Gastrocnemius medialis (tissue), 4 donors: Measurements from ENCODE around the gene DRC1. TPM values are rescaled to one million over a fixed set of nuclear protein-coding genes. Genes with fewer than 3 reads are reported as not detected.

Experiments
- ATAC-seq, 2 donors: fragments of 150-250 bp; one replicate each; pipeline ENCODE4 v1.9.1; 2016
- DNase-seq, 2 donors: peaks; one replicate each; pipeline ENCODE4 v3.0.0-alpha.2; 2019
- H3K27ac ChIP-seq, 4 donors: fragments of 200-600 bp; sonication (generic); 1 replicate in 1 of 4; 2 replicates in 3 of 4; pipeline ENCODE4 v1.5.1; 2016 to 2018; ENCODE audit warnings: mild to moderate bottlenecking in 2 of 4, moderate library complexity in 1 of 4
- H3K27me3 ChIP-seq, 3 donors: fragments of 200-600 bp; sonication (generic) in 2 of 3; 1 replicate in 1 of 3; 2 replicates in 2 of 3; pipeline versions ENCODE4 v1.5.1 to v1.6.0; 2016 to 2019; ENCODE audit warnings: mild to moderate bottlenecking in 1 of 3, moderate library complexity in 1 of 3
- H3K36me3 ChIP-seq, 2 donors: fragments of 200-600 bp; sonication (generic) in 1 of 2; one replicate each; pipeline ENCODE4 v1.5.1; 2017 to 2018
- H3K4me1 ChIP-seq, 2 donors: fragments of 200-600 bp; sonication (generic) in 1 of 2; one replicate each; pipeline ENCODE4 v1.5.1; 2016 to 2017; ENCODE audit warnings: mild to moderate bottlenecking in 2 of 2
- H3K4me3 ChIP-seq, 4 donors: fragments of 200-600 bp; sonication (generic) in 3 of 4; 1 replicate in 1 of 4; 2 replicates in 3 of 4; pipeline ENCODE4 v1.5.1; 2016 to 2019; ENCODE audit warnings: mild to moderate bottlenecking in 2 of 4
- H3K9me3 ChIP-seq, 3 donors: fragments of 200-600 bp; sonication (generic) in 2 of 3; 1 replicate in 1 of 3; 2 replicates in 2 of 3; pipeline ENCODE4 v1.5.1; 2016 to 2019
- CTCF ChIP-seq, 5 experiments: fragments of 450-650 bp in 3 of 5; fragments of 200-600 bp in 2 of 5; sonication (generic) in 2 of 5; IDR thresholded peaks in 4 of 5; conservative IDR thresholded peaks in 1 of 5; 1 replicate in 4 of 5; 2 replicates in 1 of 5; pipeline ENCODE4 v1.5.1; 2016 to 2019; ENCODE audit warnings: antibody characterized with exemption in 5 of 5, mild to moderate bottlenecking in 3 of 5, moderate library complexity in 3 of 5
- POLR2A ChIP-seq, 2 donors: fragments of 450-650 bp; IDR thresholded peaks; one replicate each; pipeline ENCODE4 v1.6.1; 2017; ENCODE audit warnings: antibody characterized with exemption in 2 of 2, mild to moderate bottlenecking in 2 of 2, moderate library complexity in 2 of 2
- in situ Hi-C, 4 donors: fragments of 200-750 bp; cut with MboI; loops; one replicate each; pipeline versions ENCODE4 v1.15.0 to v1.8.0; 2017; ENCODE audit warnings: low sequenced_read_pairs in 4 of 4
- intact Hi-C: fragments of 100-400 bp; cut with DNase I; formaldehyde crosslinking; loops from one replicate; pipeline ENCODE4 v1.15.1; 2023; ENCODE audit warnings: low total_unique reads
- total RNA-seq, 4 donors: library from RNA; depleted of rRNA; stranded (reverse); fragments of >200 nt; gene quantifications; one replicate each; pipeline versions ENCODE4 v1.1.0 to v1.2.3, GENCODE V29; 2016

DRC1 gene
- total RNA-seq, 4 donors from 2014 or later: not detected

- intact Hi-C loops: no loop called here
- TF ChIP-seq CTCF (IDR thresholded peaks at IDR 0.05 in 4 of 5, conservative IDR thresholded peaks at IDR 0.05 in 1 of 5): no peak
These were observed 50.0 kb downstream of the DRC1 start for GRCh38 chr2:26451700-26452099.

GRCh38 chr2:26453421-26454329 lies 52.0 kb downstream of the DRC1 start:
- H3K4me3 ChIP-seq: no peak overlapping the region
- DNase-seq (no peak), ATAC-seq (peak in 1 of 2 donors; percentile 27)
- no peaks in the 10 kb centered on the region for H3K36me3 ChIP-seq
- TF ChIP-seq POLR2A (IDR thresholded peaks at IDR 0.05) (no peak), CTCF (IDR thresholded peaks at IDR 0.05 in 4 of 5, conservative IDR thresholded peaks at IDR 0.05 in 1 of 5) (no peak)
- no peaks in the 10 kb centered on the region for H3K27me3 ChIP-seq
- no peaks in the 10 kb centered on the region for H3K9me3 ChIP-seq
- in situ Hi-C loops: no loop called here
- intact Hi-C loops: no loop called here
- no peaks in the 10 kb centered on the region for H3K4me1 ChIP-seq
- no peak overlapping the region for H3K27ac ChIP-seq

More at GRCh38 chr2:26451700-26452099, 50.0 kb downstream of the DRC1 start:
- Histone ChIP-seq H3K4me1 (no peaks in the 10 kb centered on the region), H3K27me3 (no peaks in the 10 kb centered on the region), H3K4me3 (no peak overlapping the region), H3K9me3 (no peaks in the 10 kb centered on the region), H3K27ac (no peak overlapping the region), H3K36me3 (no peaks in the 10 kb centered on the region)
- DNase-seq (no peak), ATAC-seq (no peak)
- in situ Hi-C loops: no loop called here

GRCh38 chr2:26454561-26455001 lies 52.9 kb downstream of the DRC1 start:
- in situ Hi-C loops: no loop called here

GRCh38 chr2:26455037-26455669 lies 53.4 kb downstream of the DRC1 start:
- no peak for ATAC-seq
- no peak for TF ChIP-seq POLR2A (IDR thresholded peaks at IDR 0.05)
- TF ChIP-seq CTCF (IDR thresholded peaks at IDR 0.05 in 4 of 5, conservative IDR thresholded peaks at IDR 0.05 in 1 of 5): no peak
- in situ Hi-C loops (no loop called here), intact Hi-C loops (no loop called here)
- Histone ChIP-seq H3K36me3 (no peaks in the 10 kb centered on the region), H3K27me3 (no peaks in the 10 kb centered on the region), H3K4me1 (no peaks in the 10 kb centered on the region), H3K9me3 (no peaks in the 10 kb centered on the region), H3K27ac (no peak overlapping the region), H3K4me3 (no peak overlapping the region)
- DNase-seq: no peak

More at GRCh38 chr2:26454561-26455001, 52.9 kb downstream of the DRC1 start:
- ATAC-seq (no peak), DNase-seq (no peak)
- TF ChIP-seq POLR2A (IDR thresholded peaks at IDR 0.05): no peak
- no peak for TF ChIP-seq CTCF (IDR thresholded peaks at IDR 0.05 in 4 of 5, conservative IDR thresholded peaks at IDR 0.05 in 1 of 5)
- Histone ChIP-seq H3K4me1 (no peaks in the 10 kb centered on the region), H3K4me3 (no peak overlapping the region), H3K27me3 (no peaks in the 10 kb centered on the region), H3K9me3 (no peaks in the 10 kb centered on the region), H3K36me3 (no peaks in the 10 kb centered on the region), H3K27ac (no peak overlapping the region)
- intact Hi-C loops: no loop called here
